HG02588 (cell line): Measurements from ENCODE around the gene C5orf58.

Source experiments
- ATAC-seq: cut with Tn5 transposase; IDR thresholded peaks from one replicate; pipeline ENCODE4 v1.9.1; 2021; ENCODE audit warnings: mild to moderate bottlenecking, moderate library complexity; ENCODE audit not compliant: unreplicated experiment

C5orf58 gene, protein sequence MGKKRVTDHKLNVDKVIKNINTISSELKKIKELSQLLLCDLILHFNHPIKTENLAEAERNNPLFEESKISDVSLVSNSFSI

DNA sequence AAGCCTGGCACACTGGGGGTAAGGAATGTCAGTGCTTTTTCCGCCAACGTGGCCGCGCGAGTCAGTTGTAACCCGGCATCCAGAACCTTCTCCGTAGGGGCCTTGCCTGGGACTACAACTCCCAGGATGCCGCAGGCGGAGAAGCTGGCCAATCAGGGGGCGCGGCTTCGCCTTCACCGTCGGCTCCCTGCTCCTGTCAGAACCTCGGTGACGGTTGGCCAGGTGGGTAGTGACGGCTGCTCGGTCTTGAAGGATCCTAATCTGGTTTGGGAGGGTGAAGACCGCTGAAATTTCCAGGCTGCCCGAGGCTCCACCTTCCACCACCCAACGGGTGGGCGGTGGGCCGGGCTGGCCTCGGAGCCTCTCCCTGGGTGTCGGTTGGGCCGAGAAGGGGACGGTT, at the start of gene C5orf58:
TSS of gene C5orf58 (plus strand) at position 200 of the 400 bp plus-strand sequence. CDS start 1,992 bp downstream, outside the sequence.
- ATAC-seq: no peak

DNA sequence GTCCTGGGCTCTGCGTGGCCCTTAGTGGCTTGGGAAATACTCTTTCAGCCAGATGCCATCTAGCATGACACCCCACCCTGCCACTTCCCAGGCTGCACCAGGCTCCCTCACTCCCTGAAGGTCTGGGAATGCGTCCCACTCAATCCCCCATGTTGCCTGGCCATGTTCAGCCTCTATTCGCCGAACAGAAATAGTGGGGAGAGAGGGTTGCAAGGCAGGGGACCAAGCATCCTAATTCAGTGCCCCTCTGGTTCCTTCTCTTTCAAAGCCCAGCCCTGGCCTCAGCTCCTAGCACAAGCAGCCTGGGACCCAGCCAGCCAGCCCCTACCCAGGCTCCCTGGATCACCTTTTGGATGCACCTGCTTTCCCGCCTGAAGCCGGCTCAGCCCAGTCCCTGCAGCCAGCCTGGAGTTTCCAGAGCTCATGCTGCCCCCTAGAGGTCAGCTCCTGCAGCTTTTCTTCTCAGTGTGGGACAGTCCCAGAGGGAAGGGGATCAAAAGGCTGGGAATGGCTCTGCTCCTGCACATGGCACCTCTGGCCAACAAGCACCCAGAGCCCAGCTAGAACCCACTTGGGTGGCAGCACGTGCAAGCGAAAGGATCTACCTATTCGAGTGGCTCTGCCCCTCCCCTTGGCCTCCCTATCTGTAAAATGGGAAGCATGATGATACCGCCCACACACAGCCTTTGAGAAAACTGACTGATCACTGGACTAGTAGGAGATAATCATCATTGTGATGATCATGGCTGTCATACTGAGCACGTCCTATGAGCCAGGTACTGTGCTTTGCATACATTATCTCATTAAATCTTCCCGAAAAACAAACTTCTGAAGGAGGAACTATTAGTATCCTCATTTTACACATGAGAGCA, 48.7 kb upstream of the C5orf58 start:
- peak; percentile 76 for ATAC-seq

DNA sequence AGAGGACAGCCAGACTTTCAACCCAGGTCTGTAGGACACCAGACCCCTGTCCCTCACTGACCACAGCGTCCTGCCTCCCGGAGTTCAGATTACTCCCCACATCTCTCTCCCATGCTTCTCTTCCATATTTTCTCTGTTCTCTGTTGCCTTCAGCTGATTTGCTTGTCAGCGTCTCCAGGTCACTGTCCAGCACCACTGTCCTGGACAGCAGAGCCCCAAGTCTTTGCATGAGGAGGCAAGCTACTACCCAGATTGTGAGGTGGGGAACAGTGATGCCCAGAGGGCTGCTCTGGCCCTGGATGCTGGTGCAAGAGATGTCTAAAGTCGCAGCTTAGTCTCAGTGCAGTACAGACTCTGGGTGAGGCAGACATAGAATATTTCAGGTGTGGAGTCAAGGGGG, 48.0 kb upstream of the C5orf58 start:
- ATAC-seq: no peak

DNA sequence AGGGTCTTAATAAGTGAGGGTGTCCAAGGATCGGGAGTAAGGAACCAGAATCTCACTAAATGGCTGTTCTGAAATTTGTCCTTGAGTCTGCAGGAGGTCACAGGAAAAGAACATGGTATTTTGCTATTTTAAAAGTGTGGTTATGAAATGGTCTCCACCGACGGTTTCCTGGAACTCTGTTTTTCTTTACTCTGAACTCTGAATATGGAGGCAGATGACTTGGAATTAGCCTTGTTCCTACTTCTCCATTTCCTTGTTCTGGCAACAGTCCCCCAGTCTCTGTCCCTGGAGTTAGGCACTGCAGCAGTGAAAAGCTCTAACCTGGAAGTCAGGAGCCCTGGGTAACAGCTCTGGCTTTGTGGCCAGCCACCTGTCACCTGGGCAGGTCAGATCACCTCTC, 46.6 kb upstream of the C5orf58 start:
- no peak for ATAC-seq

DNA sequence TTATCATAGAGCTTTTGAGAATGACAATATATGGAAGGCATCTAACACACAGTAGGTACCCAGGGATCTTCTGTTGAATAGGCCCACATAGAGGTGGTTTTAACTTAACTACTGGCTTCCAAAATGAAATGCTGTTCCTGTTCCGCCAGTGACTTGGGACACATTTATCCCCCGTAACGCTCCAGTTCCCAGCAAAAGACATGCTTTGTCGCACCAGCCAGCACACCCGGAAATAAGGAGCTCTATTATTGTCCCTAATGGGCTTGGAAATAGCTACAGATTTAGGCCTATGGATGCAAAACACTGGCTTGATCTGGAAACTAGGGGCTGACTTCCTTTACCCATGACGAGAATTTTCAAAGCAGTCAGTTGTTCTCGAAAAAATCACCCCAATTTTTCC, 45.9 kb upstream of the C5orf58 start:
- ATAC-seq: no peak

DNA sequence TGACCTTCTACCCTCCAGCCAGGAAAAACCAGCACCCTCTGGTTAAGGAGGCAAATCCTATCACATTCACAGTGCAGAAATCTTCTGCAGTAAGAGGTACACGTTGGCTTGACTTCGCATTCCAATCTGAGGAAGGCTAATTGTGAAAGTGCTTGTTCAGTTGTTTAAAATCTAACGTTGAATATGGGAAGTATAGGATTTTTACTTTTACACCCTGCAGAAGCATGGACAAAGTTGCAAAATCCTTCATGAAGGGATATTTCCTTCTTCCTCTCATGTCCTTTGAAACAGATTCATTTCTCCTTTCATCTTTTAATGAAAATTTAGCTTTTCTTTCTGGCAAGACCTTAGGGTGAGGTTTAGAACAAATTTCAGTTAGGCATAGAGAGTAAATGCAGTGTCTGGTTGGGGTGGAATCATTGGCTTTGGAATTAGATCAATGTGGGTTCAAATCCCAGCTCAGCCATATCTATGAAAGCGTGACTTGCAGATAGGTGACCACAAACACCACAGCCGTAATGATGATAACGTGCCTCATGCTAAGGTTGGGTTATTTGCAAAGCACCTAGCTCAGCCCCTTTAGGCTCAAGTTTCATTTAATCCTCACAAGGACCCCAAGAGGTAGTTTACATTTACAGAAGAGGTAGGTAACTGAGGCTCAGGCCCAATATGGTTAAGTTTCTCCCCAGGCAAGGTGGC, 42.2 kb upstream of the C5orf58 start:
- ATAC-seq: no peak

DNA sequence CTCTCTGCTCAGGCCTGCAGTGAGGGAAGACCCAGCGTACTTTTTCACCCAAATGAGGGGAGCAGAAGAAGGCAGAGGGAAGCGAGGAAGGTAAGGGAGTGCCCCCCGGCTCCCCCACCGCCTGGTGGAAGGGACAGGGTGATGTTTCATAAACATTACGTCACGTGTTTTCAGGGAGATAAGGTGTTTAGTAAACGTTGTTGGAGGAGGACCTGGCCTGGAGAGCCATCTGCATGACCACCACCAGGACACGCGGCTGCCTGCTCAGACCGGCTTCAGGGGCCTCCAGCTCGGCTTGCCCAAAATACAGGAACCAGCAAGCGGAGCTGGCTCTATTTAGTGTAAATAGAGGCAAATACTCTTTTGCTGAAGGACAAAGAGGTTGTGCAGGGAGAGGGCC, 40.0 kb upstream of the C5orf58 start:
- no peak for ATAC-seq

DNA sequence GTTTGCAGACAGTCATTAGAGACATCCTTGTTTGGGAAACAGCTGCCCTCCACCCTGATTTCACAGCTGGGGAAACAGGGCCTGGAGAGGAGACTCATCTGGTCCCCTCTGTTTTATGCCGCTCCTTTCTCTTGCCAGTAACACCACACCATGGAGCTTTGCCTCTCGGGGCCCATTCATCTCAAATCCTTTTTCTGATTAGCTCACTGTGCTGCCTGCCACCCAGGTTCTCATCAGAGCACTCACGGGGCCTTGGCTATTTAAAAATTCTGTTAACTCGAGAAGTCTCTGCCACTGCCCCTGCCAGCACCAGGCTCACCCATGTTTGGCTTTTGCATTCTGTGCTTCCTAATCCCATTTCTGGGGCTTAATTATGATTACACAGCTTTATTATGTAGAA, 36.8 kb upstream of the C5orf58 start:
- no peak for ATAC-seq

DNA sequence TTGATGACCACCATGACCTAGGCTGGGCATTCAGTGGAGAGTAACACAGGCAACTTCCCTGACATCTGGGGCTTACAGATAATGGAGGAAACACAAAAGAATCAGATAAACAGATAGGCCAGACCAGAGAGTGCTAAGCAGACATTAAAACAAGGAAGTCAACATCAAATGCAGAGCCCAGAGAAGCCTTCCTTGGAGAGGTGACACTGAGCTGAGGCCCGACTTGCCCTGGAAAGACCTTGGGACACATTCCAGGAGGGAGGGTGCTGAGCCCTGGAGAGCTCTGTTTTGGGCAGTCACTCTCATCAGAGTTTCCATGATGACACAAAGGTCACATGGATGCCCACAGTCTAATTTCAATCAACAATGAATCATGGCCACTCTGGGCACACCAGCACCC, 31.9 kb upstream of the C5orf58 start:
- ATAC-seq: no peak

DNA sequence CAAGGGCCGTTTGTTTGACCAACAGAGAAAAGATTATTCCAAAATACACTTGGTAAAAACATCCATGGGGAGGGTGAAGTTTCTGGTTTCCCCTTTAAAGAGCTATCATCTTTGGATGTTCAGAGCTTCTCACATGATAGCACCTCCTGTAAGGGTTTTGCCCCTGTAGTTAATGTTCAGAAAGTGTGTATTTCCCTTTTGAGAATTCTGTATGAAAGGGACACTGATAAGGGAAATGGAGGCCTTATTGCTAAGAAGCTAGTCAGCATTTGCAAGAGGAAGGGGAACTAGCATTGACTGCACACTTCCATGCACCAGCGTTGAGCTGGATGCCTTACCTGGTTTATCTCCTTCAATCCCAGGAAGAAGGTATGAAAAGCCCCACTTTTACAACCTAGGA, 31.5 kb upstream of the C5orf58 start:
- no peak for ATAC-seq

DNA sequence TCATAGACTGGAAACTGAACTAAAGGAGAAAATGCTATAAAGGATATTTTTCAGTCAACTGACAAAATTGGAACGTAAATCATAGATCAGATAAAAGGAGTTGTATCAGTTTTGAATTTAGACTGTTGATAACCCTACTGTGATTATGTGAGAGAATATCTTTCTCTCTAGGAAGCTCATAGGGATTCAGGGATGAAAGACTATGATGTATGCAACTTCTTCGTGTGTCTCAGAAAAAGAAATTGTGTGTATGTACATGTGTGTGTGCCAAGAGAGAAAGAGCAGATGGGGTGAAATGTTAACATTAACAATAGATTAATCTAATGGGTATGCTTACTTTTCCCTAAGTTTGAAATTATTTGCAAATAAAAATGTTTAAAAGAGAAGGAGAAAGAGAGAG, 30.7 kb upstream of the C5orf58 start:
- no peak for ATAC-seq

DNA sequence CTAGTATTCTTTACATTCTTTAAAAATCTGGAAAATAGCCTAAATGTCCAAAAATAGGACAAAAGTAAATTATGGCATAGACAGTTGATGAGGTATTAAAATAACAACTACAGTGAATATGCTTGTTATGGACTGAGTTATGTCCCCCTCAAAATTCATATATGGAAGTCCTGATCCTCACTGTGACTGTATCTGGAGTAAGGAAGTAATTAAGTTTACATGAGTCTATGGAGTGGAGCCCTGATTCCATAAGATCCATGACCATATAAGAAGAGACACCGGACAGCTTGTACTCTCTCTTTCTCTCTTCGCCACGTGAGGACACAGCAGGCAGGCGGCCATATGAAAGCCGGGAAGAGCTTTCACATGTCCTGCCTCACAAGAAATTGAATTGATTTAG, 28.6 kb upstream of the C5orf58 start:
- ATAC-seq: no peak

DNA sequence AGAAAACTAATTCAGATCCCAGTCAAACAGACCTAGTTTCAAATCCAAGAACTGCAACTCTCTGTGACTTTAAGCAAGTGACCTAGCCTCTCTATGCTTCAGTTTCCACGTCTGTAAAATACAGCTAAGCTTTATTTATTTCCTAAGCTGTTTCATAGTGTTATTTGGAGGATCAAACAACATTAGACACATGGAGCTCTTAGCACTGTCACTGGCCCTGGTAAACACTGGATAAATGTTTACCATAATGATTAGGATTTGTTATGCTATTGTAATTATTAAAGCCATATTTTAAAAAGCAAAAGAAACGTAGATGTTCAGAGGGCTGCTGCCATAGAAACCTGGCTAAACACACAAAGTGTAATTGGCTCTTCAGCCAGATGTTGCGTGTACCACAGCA, 26.6 kb upstream of the C5orf58 start:
- no peak for ATAC-seq

DNA sequence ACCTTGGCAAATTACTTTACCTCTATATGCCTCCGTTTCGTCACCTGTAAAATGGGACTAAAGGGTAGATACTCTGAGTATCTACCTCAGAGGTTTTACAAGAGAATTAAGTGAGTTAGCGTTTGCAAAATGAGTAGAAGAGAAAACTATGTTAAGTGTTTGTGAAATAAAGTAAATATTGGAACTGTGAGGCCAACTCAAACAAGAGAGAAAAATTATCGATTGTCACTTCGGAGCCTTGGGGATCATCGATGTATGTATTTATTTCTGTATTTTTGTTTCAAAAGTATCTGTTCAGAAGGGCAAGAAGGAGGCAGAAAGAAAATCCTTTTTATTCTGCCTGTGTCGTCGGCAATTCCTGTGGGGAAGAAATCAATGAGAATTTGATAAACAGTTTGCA, 25.8 kb upstream of the C5orf58 start:
- no peak for ATAC-seq

DNA sequence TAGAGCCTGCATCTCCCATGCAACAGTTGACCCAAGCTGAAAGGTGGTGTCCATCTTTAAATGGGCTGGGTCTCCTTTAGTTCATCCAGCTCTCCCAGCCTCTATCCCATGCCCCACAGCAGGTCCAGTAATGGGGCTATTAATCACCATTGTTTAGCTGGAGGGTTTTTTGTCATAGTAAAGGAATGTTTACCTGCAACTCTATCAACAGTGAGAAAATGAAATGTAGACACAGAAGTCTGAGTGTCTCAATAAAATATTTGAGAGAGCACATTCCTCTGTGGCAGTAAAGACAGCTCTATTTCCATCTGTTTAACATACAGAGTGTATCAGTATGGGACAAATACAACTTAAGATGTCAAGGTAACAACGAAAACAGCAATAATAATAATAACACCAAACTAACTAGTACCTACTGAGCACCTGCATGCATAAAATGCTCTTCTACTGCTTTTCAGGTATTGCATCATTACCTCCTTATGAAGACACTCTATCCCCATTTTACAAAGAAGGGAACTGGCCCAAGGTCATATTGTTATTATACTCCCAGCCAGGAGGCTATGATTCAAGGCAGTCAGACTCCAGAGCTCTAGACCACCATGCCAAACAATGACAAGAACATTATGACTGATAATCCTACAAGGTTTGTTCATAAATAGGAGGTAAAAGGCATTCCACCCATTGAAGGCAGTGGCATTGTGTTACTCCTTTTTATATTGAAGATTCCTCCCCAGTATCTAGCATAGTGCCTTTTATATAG, 21.0 kb upstream of the C5orf58 start:
- ATAC-seq: no peak

DNA sequence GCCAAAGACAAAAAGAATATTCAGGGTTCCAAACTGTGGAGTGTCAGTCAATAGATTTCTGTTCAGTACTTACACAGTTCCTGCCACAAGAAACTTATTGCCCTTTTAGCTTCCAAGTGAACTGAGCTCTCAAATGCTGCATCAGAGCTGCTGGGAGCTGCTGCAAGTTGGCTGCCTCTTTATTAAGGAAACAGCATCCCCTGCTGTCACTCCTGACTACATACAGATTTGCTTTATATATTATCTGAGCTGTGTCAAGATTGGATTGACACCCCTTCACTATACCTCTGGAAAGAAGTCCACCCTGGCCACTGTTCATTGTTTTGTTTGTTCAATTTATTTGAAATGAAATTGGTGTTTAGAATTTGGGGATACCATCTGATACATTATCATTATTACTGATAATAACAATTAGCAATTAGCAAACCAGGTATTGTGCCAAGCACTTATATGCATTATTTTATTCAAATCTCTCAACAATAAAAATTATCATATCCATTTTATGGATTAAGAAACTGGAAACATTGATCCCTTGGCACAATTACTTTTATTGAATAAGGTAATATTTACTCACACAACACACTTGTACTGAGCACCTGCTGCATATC, 16.4 kb upstream of the C5orf58 start:
- ATAC-seq: no peak

DNA sequence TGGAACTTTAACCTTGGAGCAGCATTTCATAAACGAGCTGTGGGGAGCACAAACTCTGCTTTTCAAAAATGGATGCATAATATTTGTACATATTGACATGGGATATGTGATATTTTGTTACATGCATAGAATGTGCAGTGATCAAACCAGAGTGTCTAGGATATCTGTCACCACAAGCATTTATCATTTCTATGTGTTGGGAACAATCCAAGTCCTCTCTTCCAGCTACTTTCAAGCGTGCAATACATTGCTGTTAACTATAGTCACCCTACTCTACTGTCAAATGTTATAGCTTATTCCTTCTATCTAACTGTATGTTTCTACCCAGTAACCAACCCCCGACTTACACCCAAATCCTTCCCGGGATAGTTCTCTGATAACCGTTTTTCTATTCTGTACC, 15.0 kb upstream of the C5orf58 start:
- ATAC-seq: no peak

DNA sequence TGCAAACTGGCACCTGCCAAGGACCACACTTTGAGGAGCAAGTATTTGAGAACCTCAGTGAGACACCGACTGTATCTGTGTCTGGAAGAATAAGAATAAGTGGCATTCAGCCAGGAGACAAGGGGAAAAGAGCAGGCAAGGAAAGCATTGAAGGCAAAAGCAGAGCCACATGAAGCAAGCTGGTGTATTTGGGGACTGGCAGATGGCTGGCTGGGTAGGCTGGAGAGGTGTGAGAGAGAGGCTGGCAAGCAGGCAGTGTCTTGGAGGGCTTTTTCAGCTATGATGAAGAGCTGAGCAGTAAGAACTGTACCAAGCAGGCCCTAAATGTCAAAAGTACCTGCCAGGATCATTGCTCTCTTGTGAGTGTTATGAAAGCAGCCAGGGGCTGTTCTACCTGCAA, 14.1 kb upstream of the C5orf58 start:
- ATAC-seq: no peak

DNA sequence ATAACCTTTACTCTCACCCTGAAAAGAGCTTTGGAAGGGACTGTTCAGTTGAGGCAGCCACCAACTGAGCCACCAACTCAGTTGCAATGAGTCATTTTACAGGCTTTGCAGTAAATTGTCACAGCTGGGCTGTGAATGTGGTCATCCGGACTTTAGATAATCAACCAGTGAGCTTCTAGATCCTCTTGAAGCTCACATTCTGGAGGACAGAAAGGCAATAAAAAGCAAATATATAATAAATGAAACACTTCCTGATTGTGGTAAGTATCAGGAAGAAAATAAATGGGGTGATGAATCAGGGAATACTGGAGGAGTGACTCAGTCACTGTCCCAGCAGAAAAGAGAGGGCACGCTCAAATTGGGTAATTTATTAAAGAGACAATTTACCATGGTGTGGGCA, 13.2 kb upstream of the C5orf58 start:
- no peak for ATAC-seq

DNA sequence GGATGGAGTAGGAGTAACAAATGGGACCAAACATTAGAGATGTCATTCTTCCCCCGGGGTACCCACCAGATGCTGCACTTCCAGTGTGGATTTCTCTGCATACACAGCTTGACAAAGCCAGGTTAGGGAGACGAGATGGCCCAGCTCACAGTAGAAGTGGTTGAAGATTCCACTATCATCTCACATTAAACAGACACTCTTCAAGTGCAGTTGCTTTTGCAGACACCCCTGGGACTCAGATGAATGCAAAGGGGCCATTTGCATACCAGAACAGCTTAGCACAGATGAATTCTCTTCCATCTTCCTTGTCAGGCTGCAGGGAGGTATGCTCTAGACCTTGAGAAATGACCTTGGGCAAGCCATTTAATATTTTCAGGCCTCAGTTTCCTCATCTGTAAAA, 12.6 kb upstream of the C5orf58 start:
- ATAC-seq: no peak

DNA sequence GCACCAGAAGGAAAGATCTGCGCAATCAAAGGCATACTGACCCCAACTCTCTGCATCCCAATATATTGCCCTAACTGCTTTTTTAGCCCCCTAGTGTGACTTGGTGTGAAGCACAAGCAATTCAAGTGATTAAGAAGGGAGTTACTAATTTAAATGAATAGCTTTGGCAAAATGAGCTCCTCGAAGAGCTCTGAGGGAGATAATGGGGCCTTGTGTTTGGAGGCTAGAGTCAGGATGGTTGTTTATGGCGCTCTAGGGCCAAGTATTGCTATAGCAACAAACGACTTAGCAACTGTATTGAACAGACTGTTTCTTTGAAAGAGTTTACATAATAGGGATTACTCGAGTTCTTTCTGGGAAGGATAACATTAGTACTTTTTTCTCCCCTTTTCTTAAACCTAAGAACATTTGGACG, 11.5 kb upstream of the C5orf58 start:
- no peak for ATAC-seq
